AG09309 (cell line): ENCODE results near the gene DNAL4.

Experiments used
- DNase-seq: peaks from one replicate; pipeline ENCODE4 v3.0.0-alpha.2; 2010; ENCODE audit warnings: low read depth
- H3K4me3 ChIP-seq: 2 replicates; pipeline ENCODE4 v1.5.1; 2011; ENCODE audit warnings: mild to moderate bottlenecking, low read depth, low read length, moderate library complexity; ENCODE audit not compliant: control insufficient read depth
- CTCF ChIP-seq: IDR thresholded peaks from 2 replicates; pipeline ENCODE4 v1.5.1; 2011; ENCODE audit warnings: mild to moderate bottlenecking, low read depth, low read length, inconsistent platforms; ENCODE audit not compliant: insufficient read depth, control insufficient read depth; ENCODE audit errors: missing control alignments

The DNAL4 gene

GRCh38 chr22:38773363-38773946 is 20.5 kb downstream of the DNAL4 start:
- no peak overlapping the region for H3K4me3 ChIP-seq
- DNase-seq = no peak
- TF ChIP-seq CTCF = no peak

GRCh38 chr22:38772623-38772873 is 21.4 kb downstream of the DNAL4 start:
- no peak for TF ChIP-seq CTCF
- DNase-seq = no peak
- H3K4me3 ChIP-seq = no peak overlapping the region

- DNase-seq = no peak
- H3K4me3 ChIP-seq = no peak overlapping the region
- no peak for TF ChIP-seq CTCF
Measured at GRCh38 chr22:38770257-38770949, 23.5 kb downstream of the DNAL4 start.

GRCh38 chr22:38768036-38768435 is 25.9 kb downstream of the DNAL4 start:
- no peak for TF ChIP-seq CTCF
- no peak for DNase-seq
- H3K4me3 ChIP-seq = no peak overlapping the region

- DNase-seq = no peak
- H3K4me3 ChIP-seq = no peak overlapping the region
- no peak for TF ChIP-seq CTCF
Measured at GRCh38 chr22:38767313-38767712, 26.6 kb downstream of the DNAL4 start.

- TF ChIP-seq CTCF = peak; percentile 93
- no peak for DNase-seq
- H3K4me3 ChIP-seq = no peak overlapping the region
Measured at GRCh38 chr22:38766076-38766777, 27.7 kb downstream of the DNAL4 start.
